ENCODE results near the gene FADS2.

FADS2 gene

GRCh38 chr11:61797263-61797944 lies 30.7 kb upstream of the FADS2 start:
- peak; percentile 39 for DNase-seq

- DNase-seq: no peak
Measured at GRCh38 chr11:61799665-61800284, 28.3 kb upstream of the FADS2 start.

- DNase-seq: no peak
Measured at GRCh38 chr11:61800331-61801281, 27.5 kb upstream of the FADS2 start.

- no peak for DNase-seq
Measured at GRCh38 chr11:61802605-61803004, 25.5 kb upstream of the FADS2 start.

- DNase-seq: no peak
Measured at GRCh38 chr11:61803889-61804647, 24.0 kb upstream of the FADS2 start.

GRCh38 chr11:61805146-61805545 lies 23.0 kb upstream of the FADS2 start:
- no peak for DNase-seq

GRCh38 chr11:61806785-61807184 lies 21.3 kb upstream of the FADS2 start:
- no peak for DNase-seq

- DNase-seq: no peak
Measured at GRCh38 chr11:61810671-61811175, 17.4 kb upstream of the FADS2 start.

- no peak for DNase-seq
Measured at GRCh38 chr11:61811831-61812230, 16.3 kb upstream of the FADS2 start.

- no peak for DNase-seq
Measured at GRCh38 chr11:61812736-61813411, 15.2 kb upstream of the FADS2 start.

GRCh38 chr11:61814247-61814957 lies 13.7 kb upstream of the FADS2 start:
- DNase-seq: no peak

GRCh38 chr11:61814958-61815789 lies 12.9 kb upstream of the FADS2 start:
- peak; percentile 92 for DNase-seq

GRCh38 chr11:61815790-61816735 lies 12.0 kb upstream of the FADS2 start:
- peak; percentile 44 for DNase-seq

GRCh38 chr11:61816736-61817455 lies 11.2 kb upstream of the FADS2 start, which contains the start of gene FADS1:
TSS of gene FADS1 (minus strand) at chr11:61817003. CDS start at chr11:61816929, 74 bp downstream.
- DNase-seq: peak; percentile 96

GRCh38 chr11:61817471-61818202 lies 10.5 kb upstream of the FADS2 start:
- DNase-seq: no peak

- DNase-seq: no peak
Measured at GRCh38 chr11:61820174-61820573, 7.9 kb upstream of the FADS2 start.

- no peak for DNase-seq
Measured at GRCh38 chr11:61826930-61827570, 1.1 kb upstream of the FADS2 start.
